Peyer's patch (tissue), 4 donors: ENCODE measurements around the gene IFNA21. TPM values are rescaled to one million over a fixed set of nuclear protein-coding genes. Genes with fewer than 3 reads are reported as not detected.

Experiments
- DNase-seq, 3 donors: peaks; one replicate each; pipeline ENCODE4 v3.0.0-alpha.2; 2017 to 2019
- H3K27ac ChIP-seq, 4 donors: fragments of 200-600 bp; sonication (generic); one replicate each; pipeline ENCODE4 v1.5.1; 2016 to 2019
- H3K27me3 ChIP-seq, 2 donors: fragments of 200-600 bp; sonication (generic); one replicate each; pipeline ENCODE4 v1.5.1; 2019
- H3K36me3 ChIP-seq, 3 donors: fragments of 200-600 bp; sonication (generic); one replicate each; pipeline ENCODE4 v1.5.1; 2016 to 2019
- H3K4me1 ChIP-seq, 4 donors: fragments of 200-600 bp; sonication (generic); one replicate each; pipeline ENCODE4 v1.5.1; 2016 to 2019
- H3K4me3 ChIP-seq, 4 donors: fragments of 200-600 bp; sonication (generic); 1 replicate in 3 of 4; 2 replicates in 1 of 4; pipeline ENCODE4 v1.5.1; 2016 to 2019; ENCODE audit warnings: mild to moderate bottlenecking in 1 of 4
- H3K9me3 ChIP-seq, 4 donors: fragments of 200-600 bp; sonication (generic); one replicate each; pipeline ENCODE4 v1.5.1; 2016 to 2019; ENCODE audit warnings: mild to moderate bottlenecking in 1 of 4
- CTCF ChIP-seq, 6 experiments: fragments of 450-650 bp in 4 of 6; fragments of 200-600 bp in 2 of 6; sonication (generic) in 1 of 6; IDR thresholded peaks; one replicate each; pipeline ENCODE4 v1.5.1; 2017 to 2019; ENCODE audit warnings: antibody characterized with exemption in 6 of 6, mild to moderate bottlenecking in 3 of 6, moderate library complexity in 1 of 6
- POLR2A ChIP-seq, 2 donors: fragments of 450-650 bp; IDR thresholded peaks; one replicate each; pipeline ENCODE4 v1.5.1; 2017; ENCODE audit warnings: antibody characterized with exemption in 2 of 2, mild to moderate bottlenecking in 2 of 2, moderate library complexity in 2 of 2
- small RNA-seq, 2 donors: library from RNA; depleted of rRNA; stranded (forward); fragments of <200 nt; gene quantifications; one replicate each; pipeline ENCODE3, GENCODE V24; 2016
- total RNA-seq, 4 donors: library from RNA; depleted of rRNA; stranded (reverse); fragments of >200 nt; gene quantifications; one replicate each; pipeline ENCODE4 v1.1.0, GENCODE V29; 2016

The IFNA21 gene
- total RNA-seq, 4 donors from 2014 or later: not detected

DNA sequence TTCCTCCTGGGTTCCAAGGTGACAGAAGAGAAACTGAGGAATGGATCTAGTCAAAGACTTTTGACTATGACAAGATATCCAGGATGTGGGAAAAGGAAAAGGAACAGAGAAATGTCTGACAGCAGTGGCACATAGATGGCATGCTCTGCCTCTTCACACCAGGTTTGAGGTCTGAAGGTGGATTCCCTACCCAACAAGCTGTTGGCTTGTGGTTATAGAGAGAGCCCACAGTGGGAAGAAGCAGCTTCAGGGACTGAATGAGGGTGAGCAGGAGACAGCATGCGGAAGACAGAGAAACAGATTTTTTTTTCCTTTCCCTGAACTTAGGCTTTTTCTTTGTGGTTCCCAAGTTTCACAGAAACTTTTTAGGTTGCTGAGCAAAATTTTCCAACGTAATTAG, 45.4 kb downstream of the IFNA21 start:
- H3K9me3 ChIP-seq: no peaks in the 10 kb centered on the region
- no peak for DNase-seq
- H3K4me3 ChIP-seq: no peak overlapping the region
- no peaks in the 10 kb centered on the region for H3K36me3 ChIP-seq
- no peak for TF ChIP-seq CTCF (IDR thresholded peaks at IDR 0.05)
- no peak overlapping the region for H3K27ac ChIP-seq
- H3K27me3 ChIP-seq: no peaks in the 10 kb centered on the region
- H3K4me1 ChIP-seq: no peaks in the 10 kb centered on the region

DNA sequence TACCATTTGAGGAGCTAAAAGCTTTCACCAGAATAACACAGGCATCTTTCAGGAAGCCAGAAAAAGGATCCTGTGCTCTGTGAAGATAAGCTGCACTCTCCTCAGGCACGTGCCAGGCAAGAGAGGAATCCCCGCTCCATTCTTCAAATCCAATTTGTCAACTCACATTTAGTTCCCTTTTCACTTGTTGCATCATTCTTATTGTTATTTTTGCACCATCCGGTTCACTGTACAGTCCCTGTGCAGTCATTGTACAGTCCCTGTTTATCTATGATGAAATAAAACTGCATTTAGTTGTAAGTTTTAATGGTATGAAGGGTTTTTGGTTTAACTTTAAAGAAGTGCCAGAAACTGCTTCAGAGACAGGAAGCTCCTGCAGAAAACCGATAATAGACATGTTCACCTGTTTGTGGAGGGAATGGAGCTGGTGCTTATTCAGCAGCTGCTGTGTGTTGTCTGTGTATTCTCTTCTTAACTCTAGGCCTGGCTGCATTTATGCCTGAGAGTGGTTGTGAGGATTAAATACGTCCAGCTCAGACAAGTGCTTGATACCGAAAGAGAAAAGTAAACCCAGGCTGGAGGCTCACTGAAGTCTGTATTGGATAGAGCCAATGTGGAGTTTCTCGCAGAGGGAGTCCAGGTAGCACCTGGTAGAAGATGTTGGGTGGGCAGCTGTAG, 47.2 kb downstream of the IFNA21 start:
- Histone ChIP-seq H3K4me1 (no peaks in the 10 kb centered on the region), H3K27ac (no peak overlapping the region), H3K9me3 (no peaks in the 10 kb centered on the region), H3K4me3 (no peak overlapping the region), H3K36me3 (no peaks in the 10 kb centered on the region), H3K27me3 (no peaks in the 10 kb centered on the region)
- DNase-seq: no peak
- TF ChIP-seq CTCF (IDR thresholded peaks at IDR 0.05) (no peak), POLR2A (IDR thresholded peaks at IDR 0.05) (no peak)

Small RNA genes lying within 50 kb of the gene (small RNA-seq; reads per million reads assigned to genes)
- gene RF00019: 0 reads per million in 2 donors

Other genes starting within 250 kb of the IFNA21 start
- 1 to 10 TPM; 1.2 to 8.3 (median 2.0) TPM for gene HACD4, start 135.0 kb downstream of the IFNA21 start, total RNA-seq
- gene IFNB1, start 88.7 kb downstream of the IFNA21 start, total RNA-seq: not detected
- gene IFNW1, start 24.8 kb downstream of the IFNA21 start, total RNA-seq: not detected
- gene IFNA4, start 20.9 kb upstream of the IFNA21 start, total RNA-seq: not detected
- not detected for gene IFNA7, start 35.5 kb upstream of the IFNA21 start, total RNA-seq
- not detected for gene IFNA10, start 40.5 kb upstream of the IFNA21 start, total RNA-seq
- not detected for gene IFNA16, start 50.7 kb upstream of the IFNA21 start, total RNA-seq
- gene IFNA17, start 61.6 kb upstream of the IFNA21 start, total RNA-seq: not detected
- not detected for gene IFNA14, start 73.3 kb upstream of the IFNA21 start, total RNA-seq
- gene IFNA5, start 138.7 kb upstream of the IFNA21 start, total RNA-seq: 1 to 10 TPM in 1 of 4 donors, not detected in 3; 1.4 TPM
- 10 to 100 TPM; 16.3 to 23.1 (median 18.5) TPM for gene KLHL9, start 168.7 kb upstream of the IFNA21 start, total RNA-seq
- gene IFNA6, start 184.2 kb upstream of the IFNA21 start, total RNA-seq: not detected
- not detected for gene IFNA13, start 201.4 kb upstream of the IFNA21 start, total RNA-seq
- gene IFNA2, start 218.7 kb upstream of the IFNA21 start, total RNA-seq: not detected
- gene IFNA8, start 242.5 kb upstream of the IFNA21 start, total RNA-seq: not detected